GM21723 (cell line): ENCODE measurements around the gene COL25A1.

Source experiments
- ATAC-seq: cut with Tn5 transposase; IDR thresholded peaks from one replicate; pipeline ENCODE4 v1.9.1; 2021; ENCODE audit warnings: mild to moderate bottlenecking, moderate library complexity; ENCODE audit not compliant: unreplicated experiment

COL25A1 gene

GRCh38 chr4:108926781-108927180, 375.7 kb downstream of the COL25A1 start:
- no peak for ATAC-seq

- no peak for ATAC-seq
Measured at GRCh38 chr4:108926061-108926460, 376.4 kb downstream of the COL25A1 start.

GRCh38 chr4:108922191-108922590, 380.3 kb downstream of the COL25A1 start:
- ATAC-seq: no peak

GRCh38 chr4:108920395-108921087, 381.9 kb downstream of the COL25A1 start:
- no peak for ATAC-seq

GRCh38 chr4:108919226-108919893, 383.1 kb downstream of the COL25A1 start:
- no peak for ATAC-seq

- no peak for ATAC-seq
Measured at GRCh38 chr4:108917255-108917654, 385.2 kb downstream of the COL25A1 start.

GRCh38 chr4:108916638-108917037, 385.8 kb downstream of the COL25A1 start:
- ATAC-seq: no peak

GRCh38 chr4:108906866-108907367, 395.5 kb downstream of the COL25A1 start:
- no peak for ATAC-seq

- ATAC-seq: no peak
Measured at GRCh38 chr4:108906006-108906405, 396.5 kb downstream of the COL25A1 start.

- ATAC-seq: no peak
Measured at GRCh38 chr4:108903464-108904221, 398.8 kb downstream of the COL25A1 start.

GRCh38 chr4:108902769-108903168, 399.7 kb downstream of the COL25A1 start:
- peak; percentile 85 for ATAC-seq

- ATAC-seq: no peak
Measured at GRCh38 chr4:108901291-108901690, 401.2 kb downstream of the COL25A1 start.

GRCh38 chr4:108900018-108900580, 402.4 kb downstream of the COL25A1 start:
- ATAC-seq: no peak

GRCh38 chr4:108893468-108893867, 409.0 kb downstream of the COL25A1 start:
- no peak for ATAC-seq

GRCh38 chr4:108891896-108892590, 410.4 kb downstream of the COL25A1 start:
- no peak for ATAC-seq

GRCh38 chr4:108890484-108890881, 412.0 kb downstream of the COL25A1 start:
- no peak for ATAC-seq

- no peak for ATAC-seq
Measured at GRCh38 chr4:108889696-108890483, 412.6 kb downstream of the COL25A1 start.

- ATAC-seq: no peak
Measured at GRCh38 chr4:108888769-108889168, 413.7 kb downstream of the COL25A1 start.

GRCh38 chr4:108887034-108887433, 415.4 kb downstream of the COL25A1 start:
- no peak for ATAC-seq

- ATAC-seq: no peak
Measured at GRCh38 chr4:108885211-108885610, 417.2 kb downstream of the COL25A1 start.
